DOHH2 (cell line): ENCODE results near the gene DTX3L.

Experiments
- H3F3A ChIP-seq: fragments of 200-600 bp; sonication (generic), shearing (Covaris generic); 2 replicates; pipeline ENCODE4 v1.6.0; 2016; ENCODE audit warnings: antibody characterized with exemption, mild to moderate bottlenecking; ENCODE audit not compliant: control insufficient read depth, insufficient read depth
- H3K27ac ChIP-seq: fragments of 200-600 bp; sonication (generic); 2 replicates; pipeline ENCODE4 v1.5.1; 2014; ENCODE audit warnings: low read depth, mild to moderate bottlenecking, low read length, moderate library complexity
- H3K27me3 ChIP-seq: fragments of 200-600 bp; sonication (generic); 2 replicates; pipeline ENCODE4 v1.6.1; 2014; ENCODE audit warnings: mild to moderate bottlenecking, low read length, mixed read lengths; ENCODE audit not compliant: control insufficient read depth
- H3K36me3 ChIP-seq: fragments of 200-600 bp; sonication (generic); 2 replicates; pipeline ENCODE4 v1.6.1; 2014; ENCODE audit warnings: mild to moderate bottlenecking, low read length, moderate library complexity, mixed read lengths; ENCODE audit not compliant: control insufficient read depth
- H3K4me1 ChIP-seq: fragments of 200-600 bp; sonication (generic); 2 replicates; pipeline ENCODE4 v1.6.1; 2014; ENCODE audit warnings: mild to moderate bottlenecking, low read length, mixed read lengths; ENCODE audit not compliant: control insufficient read depth
- H3K4me2 ChIP-seq: fragments of 200-600 bp; sonication (generic); 2 replicates; pipeline ENCODE4 v1.6.0; 2014; ENCODE audit warnings: mild to moderate bottlenecking, low read length, moderate library complexity
- H3K4me3 ChIP-seq: fragments of 200-600 bp; sonication (generic); 2 replicates; pipeline ENCODE4 v1.5.1; 2014; ENCODE audit warnings: mild to moderate bottlenecking, low read length, mixed read lengths
- H3K79me2 ChIP-seq: fragments of 200-600 bp; sonication (generic); 2 replicates; pipeline ENCODE4 v1.6.1; 2014; ENCODE audit warnings: mild to moderate bottlenecking, low read length, mixed read lengths; ENCODE audit not compliant: control insufficient read depth
- H3K9me2 ChIP-seq: fragments of 200-600 bp; sonication (generic); replicated peaks from 2 replicates; pipeline ENCODE4 v1.6.1; 2014; ENCODE audit warnings: mild to moderate bottlenecking, low read length, mixed read lengths; ENCODE audit not compliant: control insufficient read depth
- H3K9me3 ChIP-seq: fragments of 200-600 bp; sonication (generic); 2 replicates; pipeline ENCODE4 v1.6.1; 2014; ENCODE audit warnings: antibody characterized with exemption, low read length, mixed read lengths; ENCODE audit not compliant: control insufficient read depth, insufficient read depth
- H4K20me1 ChIP-seq: fragments of 200-600 bp; sonication (generic); 2 replicates; pipeline ENCODE4 v1.6.0; 2014; ENCODE audit warnings: low read depth, mild to moderate bottlenecking, antibody characterized with exemption, low read length, moderate library complexity; ENCODE audit not compliant: control insufficient read depth, insufficient read depth
- CTCF ChIP-seq: fragments of 200-600 bp; sonication (generic); IDR thresholded peaks from one replicate; pipeline ENCODE4 v1.5.1; 2014; ENCODE audit warnings: antibody characterized with exemption, mild to moderate bottlenecking, low read depth, low read length; ENCODE audit not compliant: poor library complexity, severe bottlenecking
- EZH2phosphoT487 ChIP-seq: fragments of 200-600 bp; sonication (generic); IDR thresholded peaks from 2 replicates; pipeline ENCODE4 v1.6.1; 2017; ENCODE audit warnings: borderline replicate concordance, mild to moderate bottlenecking, antibody characterized with exemption, low read length, moderate library complexity, mixed read lengths

The DTX3L gene

GRCh38 chr3:122555275-122556071 lies 8.7 kb upstream of the DTX3L start:
- H3K36me3 ChIP-seq, result no peaks in the 10 kb centered on the region
- H4K20me1 ChIP-seq, result no peaks in the 10 kb centered on the region
- TF ChIP-seq EZH2phosphoT487, result no peak
- no peak for TF ChIP-seq CTCF
- H3K79me2 ChIP-seq, result no peaks in the 10 kb centered on the region
- H3K27me3 ChIP-seq, result no peaks in the 10 kb centered on the region
- no peaks in the 10 kb centered on the region for H3F3A ChIP-seq
- H3K9me2 ChIP-seq, result no peaks in the 10 kb centered on the region
- H3K27ac ChIP-seq, result no peak overlapping the region
- no peaks in the 10 kb centered on the region for H3K4me1 ChIP-seq
- no peaks in the 10 kb centered on the region for H3K9me3 ChIP-seq
- H3K4me3 ChIP-seq, result no peak overlapping the region
- H3K4me2 ChIP-seq, result no peak overlapping the region

GRCh38 chr3:122557356-122557755 lies 6.8 kb upstream of the DTX3L start:
- Histone ChIP-seq H3K79me2 (no peaks in the 10 kb centered on the region), H3F3A (no peaks in the 10 kb centered on the region), H4K20me1 (no peaks in the 10 kb centered on the region), H3K9me2 (no peaks in the 10 kb centered on the region), H3K9me3 (no peaks in the 10 kb centered on the region), H3K36me3 (no peaks in the 10 kb centered on the region), H3K4me1 (no peaks in the 10 kb centered on the region), H3K4me3 (no peak overlapping the region), H3K27me3 (no peaks in the 10 kb centered on the region), H3K4me2 (no peak overlapping the region), H3K27ac (no peak overlapping the region)
- TF ChIP-seq CTCF (no peak), EZH2phosphoT487 (no peak)

- no peaks in the 10 kb centered on the region for H3K27me3 ChIP-seq
- peaks cover 2% of the 10 kb centered on the region for H3K4me1 ChIP-seq
- no peaks in the 10 kb centered on the region for H4K20me1 ChIP-seq
- H3K9me3 ChIP-seq, result no peaks in the 10 kb centered on the region
- H3K4me3 ChIP-seq, result no peak overlapping the region
- H3K9me2 ChIP-seq, result no peaks in the 10 kb centered on the region
- H3K27ac ChIP-seq, result no peak overlapping the region
- no peak for TF ChIP-seq CTCF
- TF ChIP-seq EZH2phosphoT487, result no peak
- no peaks in the 10 kb centered on the region for H3K36me3 ChIP-seq
- H3F3A ChIP-seq, result peaks cover 3% of the 10 kb centered on the region; the same call in 1 of the 2 replicates
- no peak overlapping the region for H3K4me2 ChIP-seq
- no peaks in the 10 kb centered on the region for H3K79me2 ChIP-seq
These were observed 5.5 kb upstream of the DTX3L start for GRCh38 chr3:122558605-122559004.
